ENCODE data around the gene CHAD. TPM values are rescaled to one million over a fixed set of nuclear protein-coding genes. Genes with fewer than 3 reads are reported as not detected.

The CHAD gene
- total RNA-seq, 1 experiment from 2014 or later, result 0.57 TPM

GRCh38 chr17:50458701-50459676 is 9.7 kb downstream of the CHAD start:
- H3K79me1 ChIP-seq (ENCODE audit: insufficient read depth, low read depth, low read length, poor library complexity, severe bottlenecking), result no peaks in the 10 kb centered on the region
- H3K9ac ChIP-seq (ENCODE audit: extremely low read depth, insufficient read length, low read length), result no peak overlapping the region
- H3K79me2 ChIP-seq (ENCODE audit: insufficient read depth, low read length), result no peaks in the 10 kb centered on the region
- H3K4me2 ChIP-seq (ENCODE audit: insufficient read depth, insufficient read length, low read length), result no peak overlapping the region
- no peak overlapping the region for H2BK12ac ChIP-seq (ENCODE audit: insufficient read length, low read depth, low read length)
- no peak overlapping the region for H3K4me3 Mint-ChIP-seq
- H4K8ac ChIP-seq (replicated peaks; ENCODE audit: insufficient read length, low read depth, low read length), result no peak overlapping the region
- no peak overlapping the region for H3T11ph ChIP-seq (ENCODE audit: low read length)
- no peak overlapping the region for H2BK15ac ChIP-seq (ENCODE audit: low read depth, low read length)
- no peak overlapping the region for H4K5ac ChIP-seq (ENCODE audit: insufficient read length, low read depth, low read length)
- no peaks in the 10 kb centered on the region for H3K4me1 ChIP-seq (ENCODE audit: insufficient read depth, low read length)
- H3K27ac ChIP-seq (ENCODE audit: insufficient read length, low read depth, low read length), result no peak overlapping the region
- no peaks in the 10 kb centered on the region for H3K27me3 ChIP-seq (ENCODE audit: insufficient read depth, low read length)
- WGBS (ENCODE audit: extremely low coverage, insufficient read length, low lambda C conversion rate), result no CpG with 5 or more reads among the region's 16 CpGs
- H3K27me3 Mint-ChIP-seq (ENCODE audit: low read depth), result no peaks in the 10 kb centered on the region
- no peak overlapping the region for H3K27ac Mint-ChIP-seq
- H2AK5ac ChIP-seq (ENCODE audit: insufficient read length, low read length), result no peak overlapping the region
- no peak overlapping the region for H4K91ac ChIP-seq (ENCODE audit: insufficient read length, low read depth, low read length)
- H3K4me1 Mint-ChIP-seq, result no peaks in the 10 kb centered on the region
- H3K4ac ChIP-seq (ENCODE audit: low read depth, low read length), result no peak overlapping the region
- peaks cover 0 to 2% (median 0%) of the 10 kb centered on the region in 3 experiments; a peak in 1 of 7 replicates for H3K36me3 Mint-ChIP-seq (ENCODE audit: insufficient read depth in 1 of 3, low read depth in 3 of 3)
- no peak for DNase-seq
- no peaks in the 10 kb centered on the region for H3K9me3 ChIP-seq (ENCODE audit: control insufficient read depth, low read depth, low read length)
- H2BK20ac ChIP-seq (ENCODE audit: low read depth, low read length, poor library complexity, severe bottlenecking), result no peak overlapping the region
- no peak overlapping the region for H2AFZ ChIP-seq (ENCODE audit: low read length)
- no peak overlapping the region for H3K56ac ChIP-seq (ENCODE audit: insufficient read length, low read depth, low read length)
- H3K23me2 ChIP-seq (ENCODE audit: insufficient read length, low read depth, low read length, poor library complexity, severe bottlenecking), result peaks cover 2% of the 10 kb centered on the region
- H3K18ac ChIP-seq (ENCODE audit: insufficient read length, low read depth, low read length), result no peak overlapping the region
- no peak for TF ChIP-seq CTCF (conservative IDR thresholded peaks at IDR 0.05)
- H2BK120ac ChIP-seq (ENCODE audit: low read depth, low read length, poor library complexity, severe bottlenecking), result no peak overlapping the region
- H3K14ac ChIP-seq (ENCODE audit: insufficient read depth, low read length), result no peak overlapping the region
- no peak overlapping the region for H3K23ac ChIP-seq (ENCODE audit: insufficient read length, low read depth, low read length)
- no peaks in the 10 kb centered on the region for H3K9me3 Mint-ChIP-seq
- H2BK5ac ChIP-seq (ENCODE audit: insufficient read length, low read length), result no peak overlapping the region
- H4K20me1 ChIP-seq (ENCODE audit: control insufficient read depth, insufficient read depth, insufficient read length), result no peaks in the 10 kb centered on the region

All from H9 (cell line).